Epithelial cell of esophagus (primary cell): Measurements from ENCODE around the gene ABCA12.

Source experiments
- DNase-seq: peaks from one replicate; pipeline ENCODE4 v3.0.0; 2010; ENCODE audit warnings: low read depth
- H3K4me3 ChIP-seq: 2 replicates; pipeline ENCODE4 v1.5.1; 2011; ENCODE audit warnings: mild to moderate bottlenecking, low read length, control low read depth
- TF ChIP-seq, protein P1 (sequence below): IDR thresholded peaks from 2 replicates; pipeline ENCODE4 v1.5.1; 2011; ENCODE audit warnings: low read depth, mild to moderate bottlenecking, low read length, control low read depth, inconsistent platforms; ENCODE audit not compliant: insufficient read depth; ENCODE audit errors: missing control alignments

ABCA12 gene

DNA sequence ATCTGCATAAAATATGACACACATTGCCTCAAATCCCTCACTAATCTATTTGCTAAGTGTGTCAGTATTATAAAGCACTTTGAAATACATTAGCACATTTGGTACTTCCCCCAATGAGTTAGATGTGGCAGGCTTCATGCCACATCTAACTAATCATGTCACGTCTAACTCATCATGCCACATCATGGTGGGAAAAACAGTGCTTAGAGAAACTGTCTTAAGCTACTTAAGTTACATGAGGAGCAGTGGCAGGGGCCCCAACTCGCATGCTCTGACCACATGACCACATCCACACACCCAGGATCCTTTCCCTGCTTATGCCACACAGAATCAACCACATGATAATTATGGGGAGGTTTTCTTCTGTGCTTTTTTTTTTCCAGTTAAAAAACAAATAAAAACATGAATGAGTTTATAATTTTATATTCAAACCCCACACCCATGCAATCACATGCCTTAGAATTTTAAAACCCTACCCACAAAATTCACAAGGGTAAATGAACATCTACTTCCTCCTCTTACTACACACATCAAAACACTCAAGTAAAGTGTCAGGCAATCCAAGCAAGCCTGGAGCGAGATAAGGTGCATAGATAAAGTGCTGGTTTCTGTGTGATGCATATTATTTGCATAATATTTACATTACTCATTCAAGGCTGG lies 1.6 kb downstream of the ABCA12 start:
- peak overlapping the region; percentile 62 for H3K4me3 ChIP-seq

DNA sequence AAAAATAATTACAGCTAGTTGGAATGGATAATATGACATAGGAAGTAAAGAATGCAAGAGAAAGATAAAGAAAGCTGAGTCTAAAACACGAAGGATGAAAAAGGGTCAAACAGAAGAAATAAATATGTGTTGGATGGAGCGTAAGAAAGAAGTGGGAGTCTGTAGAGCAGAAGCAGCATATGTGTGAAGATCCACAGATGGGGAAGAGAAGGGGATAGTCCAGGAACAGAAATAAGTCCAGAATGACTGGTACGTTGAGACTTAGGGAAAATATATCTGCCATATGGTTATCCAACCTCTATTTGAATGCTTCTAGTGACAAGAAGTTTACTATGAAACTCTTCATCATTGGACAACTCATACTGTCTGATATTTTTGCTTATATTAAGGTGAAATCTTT lies 18.0 kb downstream of the ABCA12 start:
- TF ChIP-seq, protein P1, sequence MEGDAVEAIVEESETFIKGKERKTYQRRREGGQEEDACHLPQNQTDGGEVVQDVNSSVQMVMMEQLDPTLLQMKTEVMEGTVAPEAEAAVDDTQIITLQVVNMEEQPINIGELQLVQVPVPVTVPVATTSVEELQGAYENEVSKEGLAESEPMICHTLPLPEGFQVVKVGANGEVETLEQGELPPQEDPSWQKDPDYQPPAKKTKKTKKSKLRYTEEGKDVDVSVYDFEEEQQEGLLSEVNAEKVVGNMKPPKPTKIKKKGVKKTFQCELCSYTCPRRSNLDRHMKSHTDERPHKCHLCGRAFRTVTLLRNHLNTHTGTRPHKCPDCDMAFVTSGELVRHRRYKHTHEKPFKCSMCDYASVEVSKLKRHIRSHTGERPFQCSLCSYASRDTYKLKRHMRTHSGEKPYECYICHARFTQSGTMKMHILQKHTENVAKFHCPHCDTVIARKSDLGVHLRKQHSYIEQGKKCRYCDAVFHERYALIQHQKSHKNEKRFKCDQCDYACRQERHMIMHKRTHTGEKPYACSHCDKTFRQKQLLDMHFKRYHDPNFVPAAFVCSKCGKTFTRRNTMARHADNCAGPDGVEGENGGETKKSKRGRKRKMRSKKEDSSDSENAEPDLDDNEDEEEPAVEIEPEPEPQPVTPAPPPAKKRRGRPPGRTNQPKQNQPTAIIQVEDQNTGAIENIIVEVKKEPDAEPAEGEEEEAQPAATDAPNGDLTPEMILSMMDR, result no peak
- H3K4me3 ChIP-seq, result no peak overlapping the region
- DNase-seq, result no peak

More for the DNA sequence above, 1.6 kb downstream of the ABCA12 start:
- peak; percentile 94 for DNase-seq
- TF ChIP-seq, protein P1, result no peak

- DNase-seq, result no peak
- no peak overlapping the region for H3K4me3 ChIP-seq
- TF ChIP-seq, protein P1, result no peak
Observed at GRCh38 chr2:215119847-215120246, 18.6 kb downstream of the ABCA12 start.

DNA sequence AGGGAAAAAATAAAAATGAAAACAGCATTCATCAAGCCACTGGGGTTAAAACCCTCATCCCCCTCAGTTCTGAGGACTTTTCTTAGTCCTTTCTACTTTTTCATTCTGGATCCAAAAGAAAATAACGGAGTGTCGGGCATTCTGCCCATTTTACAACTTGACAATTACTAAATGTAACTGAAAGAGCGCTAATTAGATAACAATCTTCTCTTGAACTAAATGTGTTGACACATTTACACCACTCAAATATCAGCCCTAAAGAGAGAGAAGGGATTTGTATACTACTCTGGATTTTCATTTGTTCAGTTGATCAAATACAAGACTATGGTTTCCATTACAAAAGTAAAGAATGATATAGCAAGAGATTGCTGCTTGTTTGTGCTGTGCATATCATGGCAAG lies 27.5 kb downstream of the ABCA12 start:
- H3K4me3 ChIP-seq, result no peak overlapping the region
- DNase-seq, result no peak
- TF ChIP-seq, protein P1, result no peak

- H3K4me3 ChIP-seq, result no peak overlapping the region
- TF ChIP-seq, protein P1, result no peak
- peak; percentile 79 for DNase-seq
Observed at GRCh38 chr2:215107216-215108056, 31.0 kb downstream of the ABCA12 start.

- TF ChIP-seq, protein P1, result no peak
- H3K4me3 ChIP-seq, result no peak overlapping the region
- DNase-seq, result peak; percentile 99
Observed at GRCh38 chr2:215105607-215106354, 32.6 kb downstream of the ABCA12 start.
